Right lobe of liver (tissue), 6 donors: ENCODE measurements around the gene UBE2E2. TPM values are rescaled to one million over a fixed set of nuclear protein-coding genes. Genes with fewer than 3 reads are reported as not detected.

ENCODE experiments used
- ATAC-seq, 4 donors: fragments of 200-7000 bp; cut with Tn5 transposase; one replicate each; pipeline ENCODE4 v1.9.1; 2020; ENCODE audit warnings: mild to moderate bottlenecking in 4 of 4, moderate library complexity in 4 of 4
- DNase-seq, 3 donors: peaks; one replicate each; pipeline ENCODE4 v3.0.0-alpha.2; 2020
- H3K27ac ChIP-seq, 3 donors: fragments of 200-600 bp; one replicate each; pipeline ENCODE4 v1.8.0; 2022
- H3K27me3 ChIP-seq, 2 donors: fragments of 200-600 bp; one replicate each; pipeline ENCODE4 v1.8.0; 2022
- H3K36me3 ChIP-seq, 4 donors: fragments of 200-600 bp; sonication (generic) in 1 of 4; one replicate each; pipeline versions ENCODE4 v1.5.1 to v1.8.0; 2017 to 2022; ENCODE audit warnings: control low read depth in 1 of 4
- H3K4me1 ChIP-seq, 4 donors: fragments of 200-600 bp; sonication (generic) in 1 of 4; one replicate each; pipeline versions ENCODE4 v1.5.1 to v1.8.0; 2017 to 2022; ENCODE audit warnings: control low read depth in 1 of 4
- H3K4me3 ChIP-seq, 3 donors: fragments of 200-600 bp; one replicate each; pipeline ENCODE4 v1.8.0; 2022
- H3K9me3 ChIP-seq, 4 donors: fragments of 200-600 bp; sonication (generic) in 1 of 4; one replicate each; pipeline versions ENCODE4 v1.5.1 to v1.8.0; 2017 to 2022; ENCODE audit warnings: control low read depth in 1 of 4
- POLR2A ChIP-seq: fragments of 450-650 bp; IDR thresholded peaks from one replicate; pipeline ENCODE4 v1.6.1; 2017; ENCODE audit warnings: antibody characterized with exemption, mild to moderate bottlenecking
- WGBS: methylation state at CpG from one replicate; pipeline ENCODE4 v1.1.6; 2018; ENCODE audit warnings: low coverage, low lambda C conversion rate; ENCODE audit not compliant: insufficient coverage; ENCODE audit errors: missing lambda C conversion rate; 5-methylcytosine and 5-hydroxymethylcytosine counted together
- intact Hi-C, 2 donors: fragments of 100-400 bp; cut with DNase I; formaldehyde crosslinking; loops; one replicate each; pipeline versions ENCODE4 v1.11.2 to v1.14.1; 2022
- total RNA-seq, 6 experiments: library from RNA; depleted of rRNA in 2 of 6; stranded (reverse); fragments of >200 nt in 2 of 6; fragmentation: NEBNext Ultra II Directional in 3 of 6; extraction: Animal tissue kit (Norgen Biotek cat#: 25700) in 3 of 6; gene quantifications; one replicate each; pipeline versions ENCODE4 v1.1.0 to v1.2.4, GENCODE V29; 2016 to 2023
- TF ChIP-seq, protein P1 (sequence below), 4 donors: fragments of 200-600 bp in 3 of 4; fragments of 450-650 bp in 1 of 4; IDR thresholded peaks; one replicate each; pipeline versions ENCODE4 v1.5.1 to v1.8.0; 2016 to 2022; ENCODE audit warnings: antibody characterized with exemption in 4 of 4, mild to moderate bottlenecking in 2 of 4
- donor health status: DM: no; HTN: yes; CAD: no.
- donor health status: DM: no; HTN: no; CAD: no.
- donor health status: DM: no; HTN: no; CAD: no.
- donor health status: DM: no; HTN: yes; CAD: no.
- donor health status: DM: no; HTN: yes; CAD: no.

The UBE2E2 gene
- total RNA-seq, 6 experiments from 2014 or later = 17.2 to 29.1 (median 18.1) TPM

DNA sequence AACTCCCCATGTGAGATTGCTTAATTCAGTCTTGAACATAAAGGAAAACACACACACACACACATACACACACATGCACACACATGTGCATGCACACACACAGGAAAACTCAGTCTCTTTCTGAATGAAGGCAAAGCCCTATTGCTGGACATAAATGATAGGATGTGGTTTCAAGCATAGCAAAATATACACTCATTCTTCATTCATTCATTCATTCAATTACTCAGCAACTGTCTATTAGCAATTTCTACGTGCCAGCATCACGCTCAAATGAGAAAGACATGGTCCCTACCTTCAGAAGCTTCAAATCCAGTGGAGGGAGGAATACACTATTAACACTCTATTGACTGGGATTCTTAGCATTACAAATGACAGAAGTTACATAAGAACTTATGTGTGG lies 41.8 kb upstream of the UBE2E2 start:
- TF ChIP-seq, protein P1, sequence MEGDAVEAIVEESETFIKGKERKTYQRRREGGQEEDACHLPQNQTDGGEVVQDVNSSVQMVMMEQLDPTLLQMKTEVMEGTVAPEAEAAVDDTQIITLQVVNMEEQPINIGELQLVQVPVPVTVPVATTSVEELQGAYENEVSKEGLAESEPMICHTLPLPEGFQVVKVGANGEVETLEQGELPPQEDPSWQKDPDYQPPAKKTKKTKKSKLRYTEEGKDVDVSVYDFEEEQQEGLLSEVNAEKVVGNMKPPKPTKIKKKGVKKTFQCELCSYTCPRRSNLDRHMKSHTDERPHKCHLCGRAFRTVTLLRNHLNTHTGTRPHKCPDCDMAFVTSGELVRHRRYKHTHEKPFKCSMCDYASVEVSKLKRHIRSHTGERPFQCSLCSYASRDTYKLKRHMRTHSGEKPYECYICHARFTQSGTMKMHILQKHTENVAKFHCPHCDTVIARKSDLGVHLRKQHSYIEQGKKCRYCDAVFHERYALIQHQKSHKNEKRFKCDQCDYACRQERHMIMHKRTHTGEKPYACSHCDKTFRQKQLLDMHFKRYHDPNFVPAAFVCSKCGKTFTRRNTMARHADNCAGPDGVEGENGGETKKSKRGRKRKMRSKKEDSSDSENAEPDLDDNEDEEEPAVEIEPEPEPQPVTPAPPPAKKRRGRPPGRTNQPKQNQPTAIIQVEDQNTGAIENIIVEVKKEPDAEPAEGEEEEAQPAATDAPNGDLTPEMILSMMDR (IDR thresholded peaks at IDR 0.05) = no peak
- TF ChIP-seq POLR2A = no peak
- 100% methylated on average over 2 of the region's 2 CpGs for WGBS

DNA sequence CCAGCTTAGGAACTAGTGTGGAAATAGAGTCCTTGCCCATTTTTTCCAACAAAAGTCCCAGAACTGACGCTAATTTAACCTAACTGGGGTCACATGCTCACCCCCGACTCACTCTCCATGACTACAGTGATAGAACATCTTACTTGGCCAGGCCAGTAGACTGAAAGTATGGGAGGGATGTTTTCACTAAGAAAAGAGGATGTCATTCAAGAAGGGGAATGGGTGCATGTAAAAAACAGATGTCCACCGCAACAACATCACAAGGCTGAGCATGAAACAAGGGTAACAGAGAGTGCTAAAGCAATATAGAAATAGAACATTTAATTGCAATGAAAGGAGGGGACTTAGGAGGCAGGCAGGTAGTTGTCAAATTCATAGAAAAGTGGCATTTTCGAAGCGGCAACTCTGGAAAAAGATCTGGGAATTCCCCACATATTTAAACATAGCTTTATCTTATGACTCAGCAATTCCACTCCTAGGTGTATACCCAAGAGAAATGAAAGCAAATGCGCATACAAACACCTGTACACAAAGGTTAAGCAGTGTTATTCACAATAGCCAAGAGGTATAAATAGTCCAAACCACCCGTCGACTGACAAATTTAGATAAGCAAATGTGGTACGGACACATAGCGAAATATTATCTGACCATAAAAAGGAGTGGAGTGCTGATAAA lies 41.1 kb upstream of the UBE2E2 start:
- H3K27ac ChIP-seq = no peak overlapping the region
- whole genome bisulfite sequencing = 57% methylated on average over 10 of the region's 10 CpGs
- no peaks in the 10 kb centered on the region for H3K9me3 ChIP-seq
- no peaks in the 10 kb centered on the region for H3K27me3 ChIP-seq
- H3K4me1 ChIP-seq = no peaks in the 10 kb centered on the region
- intact Hi-C loops = no loop called here
- no peak overlapping the region for H3K4me3 ChIP-seq
- H3K36me3 ChIP-seq = no peaks in the 10 kb centered on the region
- TF ChIP-seq POLR2A = no peak
- TF ChIP-seq, protein P1 (IDR thresholded peaks at IDR 0.05) = no peak
- no peak for DNase-seq
- no peak for ATAC-seq

More for the DNA sequence above, 41.8 kb upstream of the UBE2E2 start:
- H3K27me3 ChIP-seq = no peaks in the 10 kb centered on the region
- no peak for DNase-seq
- no peaks in the 10 kb centered on the region for H3K9me3 ChIP-seq
- no peak for ATAC-seq
- no peaks in the 10 kb centered on the region for H3K36me3 ChIP-seq
- intact Hi-C loops = no loop called here
- no peaks in the 10 kb centered on the region for H3K4me1 ChIP-seq
- no peak overlapping the region for H3K4me3 ChIP-seq
- no peak overlapping the region for H3K27ac ChIP-seq

DNA sequence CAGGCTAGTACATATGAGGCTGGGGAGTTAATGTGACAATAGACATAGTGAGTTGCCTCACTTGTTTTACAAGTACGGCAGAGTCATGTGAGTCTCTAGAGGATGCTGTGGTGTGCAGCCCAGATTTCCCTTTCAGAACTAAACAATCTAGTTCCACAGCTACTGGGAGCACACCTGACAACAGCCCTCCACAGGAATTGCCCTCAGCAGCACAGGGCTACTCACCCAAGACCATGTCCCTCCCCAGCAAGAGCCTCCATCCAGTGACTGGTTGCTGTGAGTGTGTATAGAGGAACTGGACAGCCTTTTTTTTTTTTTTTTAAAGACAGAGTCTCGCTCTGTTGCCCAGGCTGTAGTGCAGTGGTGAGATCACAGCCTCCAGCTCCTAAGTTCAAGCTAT lies 40.2 kb upstream of the UBE2E2 start:
- H3K4me1 ChIP-seq = no peaks in the 10 kb centered on the region
- WGBS = 86% methylated on average over 2 of the region's 2 CpGs
- no peaks in the 10 kb centered on the region for H3K9me3 ChIP-seq
- H3K27me3 ChIP-seq = no peaks in the 10 kb centered on the region
- no peaks in the 10 kb centered on the region for H3K36me3 ChIP-seq
- DNase-seq (no peak), ATAC-seq (no peak)
- H3K4me3 ChIP-seq = no peak overlapping the region
- no peak overlapping the region for H3K27ac ChIP-seq
- intact Hi-C loops = no loop called here
- TF ChIP-seq POLR2A = no peak
- TF ChIP-seq, protein P1 (IDR thresholded peaks at IDR 0.05) = no peak

DNA sequence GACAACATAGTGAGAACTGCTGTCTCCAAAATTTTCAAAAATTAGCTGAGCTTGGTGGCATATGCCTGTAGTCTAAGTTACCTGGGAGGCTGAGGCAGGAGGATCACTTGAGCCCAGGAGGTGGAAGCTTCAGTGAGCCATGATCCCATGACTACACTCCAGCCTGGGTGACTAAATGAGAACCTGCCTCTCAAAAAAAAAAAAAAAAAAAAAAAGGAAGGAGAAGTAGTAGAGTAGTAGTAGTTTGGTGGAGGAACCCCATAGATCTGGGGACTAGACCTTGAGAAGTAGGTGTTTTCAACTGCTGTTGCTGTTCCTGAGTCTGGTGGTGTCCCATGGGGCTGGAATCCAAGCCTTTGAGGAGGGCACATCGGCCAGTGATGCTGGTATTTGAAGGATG lies 38.4 kb upstream of the UBE2E2 start:
- no peak for ATAC-seq
- intact Hi-C loops = no loop called here
- no peak overlapping the region for H3K4me3 ChIP-seq
- 86% methylated on average over 1 of the region's 1 CpG for WGBS
- no peak overlapping the region for H3K27ac ChIP-seq
- H3K4me1 ChIP-seq = no peaks in the 10 kb centered on the region
- TF ChIP-seq, protein P1 (IDR thresholded peaks at IDR 0.05) = no peak
- TF ChIP-seq POLR2A = no peak
- no peaks in the 10 kb centered on the region for H3K9me3 ChIP-seq
- DNase-seq = no peak
- H3K36me3 ChIP-seq = no peaks in the 10 kb centered on the region
- H3K27me3 ChIP-seq = no peaks in the 10 kb centered on the region

DNA sequence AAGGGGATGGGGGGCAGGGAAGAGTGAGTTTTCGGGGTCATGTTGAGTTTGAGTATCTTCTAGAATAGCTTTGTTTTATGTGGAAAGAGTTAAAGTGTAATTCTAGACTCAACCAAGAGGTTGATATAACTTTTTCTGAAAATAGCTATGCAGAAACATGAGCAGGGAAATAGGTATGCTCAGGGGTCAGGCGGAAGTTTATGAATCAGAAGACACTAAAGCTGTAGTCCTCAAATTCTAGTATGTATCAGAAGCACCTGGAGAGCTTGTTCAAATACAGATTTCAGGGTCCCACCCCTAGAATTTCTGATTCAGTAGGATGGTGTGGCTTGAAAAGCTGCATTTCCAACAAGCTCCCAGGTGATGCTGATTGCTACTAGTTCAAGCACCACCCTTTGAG lies 37.6 kb upstream of the UBE2E2 start:
- intact Hi-C loops = no loop called here
- Histone ChIP-seq H3K36me3 (no peaks in the 10 kb centered on the region), H3K4me3 (no peak overlapping the region), H3K27ac (no peak overlapping the region), H3K27me3 (no peaks in the 10 kb centered on the region), H3K4me1 (no peaks in the 10 kb centered on the region), H3K9me3 (no peaks in the 10 kb centered on the region)
- ATAC-seq (no peak), DNase-seq (no peak)
- 71% methylated on average over 2 of the region's 2 CpGs for WGBS
- no peak for TF ChIP-seq POLR2A
- TF ChIP-seq, protein P1 (IDR thresholded peaks at IDR 0.05) = no peak
